Nephron progenitor cell (in vitro differentiated cells): ENCODE measurements around the gene LRP1B.

Experiments
- DNase-seq: peaks from one replicate; pipeline ENCODE4 v3.0.0; 2021
- H3K27ac Mint-ChIP-seq: 2 replicates; pipeline ENCODE4 v1.8.0; 2021; ENCODE audit warnings: mild to moderate bottlenecking, moderate library complexity, mixed read lengths
- H3K27me3 Mint-ChIP-seq: 2 replicates; pipeline ENCODE4 v1.8.0; 2021; ENCODE audit warnings: mild to moderate bottlenecking, low read depth, mixed read lengths; ENCODE audit not compliant: poor library complexity
- H3K36me3 Mint-ChIP-seq: 2 replicates; pipeline ENCODE4 v1.8.0; 2021; ENCODE audit warnings: low read depth, mixed read lengths
- H3K4me1 Mint-ChIP-seq: 2 replicates; pipeline ENCODE4 v1.8.0; 2021; ENCODE audit warnings: mixed read lengths
- H3K4me3 Mint-ChIP-seq: 2 replicates; pipeline ENCODE4 v1.8.0; 2021; ENCODE audit warnings: mild to moderate bottlenecking, moderate library complexity, mixed read lengths
- H3K9me3 Mint-ChIP-seq: 2 replicates; pipeline ENCODE4 v1.8.0; 2021; ENCODE audit warnings: mild to moderate bottlenecking, moderate library complexity, mixed read lengths
- TF ChIP-seq, protein P1 (sequence below): fragments of 200-600 bp; sonication (generic); IDR thresholded peaks from 2 replicates; pipeline ENCODE4 v1.5.0; 2021; ENCODE audit warnings: antibody characterized with exemption

Gene LRP1B

DNA sequence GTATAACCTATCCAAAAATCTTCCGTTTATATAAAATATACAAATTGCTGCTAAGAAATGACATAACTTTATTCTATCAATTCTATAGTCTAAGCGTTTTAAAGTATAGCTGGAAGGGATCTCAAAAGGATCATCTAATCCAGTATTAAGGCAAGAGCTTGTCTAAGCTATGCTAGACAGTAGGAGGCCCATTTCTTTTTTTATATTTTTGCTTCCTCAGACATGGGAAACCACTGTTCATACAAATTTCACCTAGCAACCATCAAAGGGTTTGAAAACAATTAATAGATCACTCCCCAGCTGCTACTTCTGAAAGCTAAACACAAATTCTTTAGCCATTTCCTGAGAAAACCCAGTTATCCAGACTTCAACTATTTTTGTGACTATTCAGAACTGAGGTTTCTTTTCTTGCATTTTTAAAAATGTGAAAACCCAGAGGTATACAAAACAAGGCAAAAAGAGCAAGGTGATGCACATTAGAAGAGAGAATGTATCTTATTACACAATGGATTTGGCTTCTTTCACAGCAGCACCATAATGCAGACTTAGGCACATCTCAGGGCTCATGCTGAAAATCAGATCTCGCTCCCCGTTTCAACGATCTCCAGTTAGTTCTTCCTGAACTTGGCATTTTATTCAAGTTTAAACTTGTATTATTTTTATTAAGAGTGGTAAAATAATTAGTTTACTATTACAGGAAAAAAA lies 274.4 kb downstream of the LRP1B start:
- no peaks in the 10 kb centered on the region for H3K9me3 Mint-ChIP-seq
- no peaks in the 10 kb centered on the region for H3K36me3 Mint-ChIP-seq
- TF ChIP-seq, protein P1, sequence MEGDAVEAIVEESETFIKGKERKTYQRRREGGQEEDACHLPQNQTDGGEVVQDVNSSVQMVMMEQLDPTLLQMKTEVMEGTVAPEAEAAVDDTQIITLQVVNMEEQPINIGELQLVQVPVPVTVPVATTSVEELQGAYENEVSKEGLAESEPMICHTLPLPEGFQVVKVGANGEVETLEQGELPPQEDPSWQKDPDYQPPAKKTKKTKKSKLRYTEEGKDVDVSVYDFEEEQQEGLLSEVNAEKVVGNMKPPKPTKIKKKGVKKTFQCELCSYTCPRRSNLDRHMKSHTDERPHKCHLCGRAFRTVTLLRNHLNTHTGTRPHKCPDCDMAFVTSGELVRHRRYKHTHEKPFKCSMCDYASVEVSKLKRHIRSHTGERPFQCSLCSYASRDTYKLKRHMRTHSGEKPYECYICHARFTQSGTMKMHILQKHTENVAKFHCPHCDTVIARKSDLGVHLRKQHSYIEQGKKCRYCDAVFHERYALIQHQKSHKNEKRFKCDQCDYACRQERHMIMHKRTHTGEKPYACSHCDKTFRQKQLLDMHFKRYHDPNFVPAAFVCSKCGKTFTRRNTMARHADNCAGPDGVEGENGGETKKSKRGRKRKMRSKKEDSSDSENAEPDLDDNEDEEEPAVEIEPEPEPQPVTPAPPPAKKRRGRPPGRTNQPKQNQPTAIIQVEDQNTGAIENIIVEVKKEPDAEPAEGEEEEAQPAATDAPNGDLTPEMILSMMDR: no peak

DNA sequence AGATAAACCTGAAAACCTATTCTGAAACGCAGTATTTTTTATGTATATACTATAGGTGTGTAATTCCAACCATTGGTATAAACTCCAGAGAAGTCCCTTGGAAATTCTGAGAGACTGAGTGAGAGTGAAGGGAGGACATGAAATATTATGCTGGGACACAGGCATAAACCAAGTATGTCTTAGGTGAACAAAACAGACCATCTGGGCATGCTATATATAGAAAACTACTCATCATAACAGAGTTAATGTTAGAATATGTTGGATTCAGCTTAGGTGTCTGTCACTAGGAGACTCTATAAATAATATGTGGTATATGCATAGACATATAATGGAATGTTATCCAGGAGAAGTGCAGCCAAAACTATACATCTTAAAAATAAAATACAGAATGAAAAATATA lies 282.6 kb downstream of the LRP1B start:
- Mint-ChIP-seq H3K4me3 (no peak overlapping the region), H3K4me1 (no peaks in the 10 kb centered on the region), H3K36me3 (no peaks in the 10 kb centered on the region), H3K27me3 (no peaks in the 10 kb centered on the region), H3K27ac (no peak overlapping the region), H3K9me3 (no peaks in the 10 kb centered on the region)
- no peak for DNase-seq
- TF ChIP-seq, protein P1: no peak

More for the DNA sequence above, 274.4 kb downstream of the LRP1B start:
- H3K4me1 Mint-ChIP-seq: no peaks in the 10 kb centered on the region
- no peak overlapping the region for H3K4me3 Mint-ChIP-seq
- H3K27me3 Mint-ChIP-seq: no peaks in the 10 kb centered on the region
- H3K27ac Mint-ChIP-seq: no peak overlapping the region
- DNase-seq: no peak

DNA sequence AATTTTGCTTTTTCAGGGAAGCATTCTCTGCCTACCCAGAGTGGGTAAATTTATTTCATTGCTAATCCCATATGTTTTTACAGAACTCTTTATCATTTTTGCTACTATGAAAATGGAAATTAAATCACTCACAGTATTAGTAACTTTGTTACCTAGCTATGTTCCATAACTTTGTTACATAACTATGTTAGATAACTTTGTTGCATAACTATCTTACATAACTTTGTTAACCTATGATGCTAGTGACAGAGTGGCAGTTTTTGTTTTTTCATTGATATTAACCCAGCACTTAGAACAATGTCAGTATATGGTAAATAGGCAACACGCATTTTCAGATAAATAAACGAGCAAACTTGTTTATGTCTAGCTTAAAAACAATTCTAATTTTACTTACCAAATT lies 286.6 kb downstream of the LRP1B start:
- no peak overlapping the region for H3K27ac Mint-ChIP-seq
- H3K9me3 Mint-ChIP-seq: no peaks in the 10 kb centered on the region
- DNase-seq: no peak
- H3K4me3 Mint-ChIP-seq: no peak overlapping the region
- H3K36me3 Mint-ChIP-seq: no peaks in the 10 kb centered on the region
- TF ChIP-seq, protein P1: no peak
- no peaks in the 10 kb centered on the region for H3K4me1 Mint-ChIP-seq
- H3K27me3 Mint-ChIP-seq: no peaks in the 10 kb centered on the region

DNA sequence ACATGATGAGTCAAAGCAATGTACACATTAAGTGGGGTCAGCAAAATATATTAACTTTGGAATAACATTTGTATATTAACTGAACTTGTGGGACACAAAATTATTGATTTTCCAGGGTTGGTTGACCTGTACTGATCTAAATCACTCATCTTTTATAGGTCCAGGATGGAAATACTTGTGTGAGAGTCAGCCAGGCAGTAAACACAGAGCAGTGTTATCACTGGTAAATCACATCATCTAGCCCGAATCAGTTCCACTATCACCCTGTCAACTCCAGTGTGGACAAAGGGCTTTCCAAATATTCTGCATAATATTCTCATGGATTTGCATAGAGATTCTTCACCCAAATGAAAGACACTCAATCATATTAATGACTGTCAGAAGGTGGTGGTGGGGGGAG lies 295.7 kb downstream of the LRP1B start:
- Mint-ChIP-seq H3K36me3 (no peaks in the 10 kb centered on the region), H3K9me3 (no peaks in the 10 kb centered on the region), H3K27me3 (no peaks in the 10 kb centered on the region), H3K4me3 (no peak overlapping the region), H3K4me1 (no peaks in the 10 kb centered on the region), H3K27ac (no peak overlapping the region)
- TF ChIP-seq, protein P1: no peak
- no peak for DNase-seq

DNA sequence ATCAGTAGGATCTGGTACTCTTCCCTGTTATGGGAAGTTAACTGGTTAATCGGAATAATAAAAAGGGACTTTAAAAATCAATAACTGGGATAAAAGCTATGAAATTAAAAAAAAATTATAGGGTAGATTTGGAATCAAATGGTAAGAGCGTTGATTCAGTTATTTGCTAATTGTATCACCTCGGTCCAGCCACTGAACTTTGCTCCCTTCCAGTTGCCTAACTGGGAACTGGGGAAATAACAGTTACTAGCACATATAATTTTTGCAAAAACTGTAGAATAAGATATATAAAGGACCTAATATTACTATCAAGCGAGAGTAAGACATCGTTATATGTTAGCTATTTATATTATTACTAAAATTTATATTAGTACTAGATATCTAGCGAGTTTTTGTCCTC lies 302.1 kb downstream of the LRP1B start:
- H3K27me3 Mint-ChIP-seq: no peaks in the 10 kb centered on the region
- H3K4me1 Mint-ChIP-seq: no peaks in the 10 kb centered on the region
- H3K36me3 Mint-ChIP-seq: no peaks in the 10 kb centered on the region
- H3K27ac Mint-ChIP-seq: no peak overlapping the region
- no peaks in the 10 kb centered on the region for H3K9me3 Mint-ChIP-seq
- no peak for DNase-seq
- H3K4me3 Mint-ChIP-seq: no peak overlapping the region
- TF ChIP-seq, protein P1: no peak

DNA sequence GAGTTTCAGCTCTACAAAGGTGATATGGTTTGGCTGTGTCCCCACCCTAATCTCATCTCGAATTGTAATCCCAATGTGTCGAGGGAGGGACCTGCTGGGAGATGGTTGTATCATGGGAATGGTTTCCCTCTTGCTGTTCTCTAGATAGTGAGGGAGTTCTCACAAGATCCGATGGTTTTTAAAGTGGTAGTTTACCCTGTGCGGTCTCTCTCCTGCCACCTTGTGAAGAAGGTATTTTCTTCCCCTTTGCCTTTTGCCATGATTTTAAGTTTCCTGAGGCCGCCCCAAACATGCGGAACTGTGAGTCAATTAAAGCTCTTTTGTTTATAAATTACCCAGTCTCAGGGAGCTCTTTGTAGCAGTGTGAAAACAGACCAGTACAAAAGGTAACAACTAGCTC lies 306.0 kb downstream of the LRP1B start:
- Mint-ChIP-seq H3K27me3 (peaks cover 4% of the 10 kb centered on the region), H3K9me3 (no peaks in the 10 kb centered on the region), H3K36me3 (no peaks in the 10 kb centered on the region), H3K4me3 (no peak overlapping the region), H3K27ac (no peak overlapping the region), H3K4me1 (peaks cover 6% of the 10 kb centered on the region)
- DNase-seq: no peak
- TF ChIP-seq, protein P1: no peak
